ENCODE measurements around the gene WAS.

Gene WAS

GRCh38 chrX:48684134-48684533, 535 bp downstream of the WAS start:
- no peak for TF ChIP-seq GATA3 (IDR thresholded peaks at IDR 0.05; ENCODE audit: low read depth, low read length)
- TF ChIP-seq GATA2 (IDR thresholded peaks at IDR 0.05; ENCODE audit: low read depth, low read length), result no peak

GRCh38 chrX:48685416-48685815, 1.8 kb downstream of the WAS start:
- TF ChIP-seq GATA2 (IDR thresholded peaks at IDR 0.05; ENCODE audit: low read depth, low read length) (no peak), GATA3 (IDR thresholded peaks at IDR 0.05; ENCODE audit: low read depth, low read length) (no peak)

- TF ChIP-seq GATA2 (IDR thresholded peaks at IDR 0.05; ENCODE audit: low read depth, low read length) (no peak), GATA3 (IDR thresholded peaks at IDR 0.05; ENCODE audit: low read depth, low read length) (no peak)
Measured at GRCh38 chrX:48688531-48689150, 5.0 kb downstream of the WAS start.

GRCh38 chrX:48689208-48689920, 5.8 kb downstream of the WAS start:
- TF ChIP-seq GATA3 (IDR thresholded peaks at IDR 0.05; ENCODE audit: low read depth, low read length) (no peak), GATA2 (IDR thresholded peaks at IDR 0.05; ENCODE audit: low read depth, low read length) (no peak)

GRCh38 chrX:48694776-48695533, 11.4 kb downstream of the WAS start:
- TF ChIP-seq GATA3 (IDR thresholded peaks at IDR 0.05; ENCODE audit: low read depth, low read length) (no peak), GATA2 (IDR thresholded peaks at IDR 0.05; ENCODE audit: low read depth, low read length) (no peak)

- TF ChIP-seq GATA2 (IDR thresholded peaks at IDR 0.05; ENCODE audit: low read depth, low read length) (no peak), GATA3 (IDR thresholded peaks at IDR 0.05; ENCODE audit: low read depth, low read length) (no peak)
Measured at GRCh38 chrX:48695534-48695896, 11.9 kb downstream of the WAS start.

- TF ChIP-seq GATA3 (IDR thresholded peaks at IDR 0.05; ENCODE audit: low read depth, low read length) (no peak), GATA2 (IDR thresholded peaks at IDR 0.05; ENCODE audit: low read depth, low read length) (no peak)
Measured at GRCh38 chrX:48695925-48696300, 12.3 kb downstream of the WAS start.

- no peak for TF ChIP-seq GATA2 (IDR thresholded peaks at IDR 0.05; ENCODE audit: low read depth, low read length)
- no peak for TF ChIP-seq GATA3 (IDR thresholded peaks at IDR 0.05; ENCODE audit: low read depth, low read length)
Measured at GRCh38 chrX:48696301-48696908, 12.8 kb downstream of the WAS start, which contains the start of gene SUV39H1. Gene SUV39H1, plus strand, starts transcription at chrX:48696734. Its CDS starts 51 bp downstream, at chrX:48696785.

- TF ChIP-seq GATA3 (IDR thresholded peaks at IDR 0.05; ENCODE audit: low read depth, low read length) (no peak), GATA2 (IDR thresholded peaks at IDR 0.05; ENCODE audit: low read depth, low read length) (no peak)
Measured at GRCh38 chrX:48696909-48697727, 13.5 kb downstream of the WAS start.

- TF ChIP-seq GATA3 (IDR thresholded peaks at IDR 0.05; ENCODE audit: low read depth, low read length), result no peak
- TF ChIP-seq GATA2 (IDR thresholded peaks at IDR 0.05; ENCODE audit: low read depth, low read length), result no peak
Measured at GRCh38 chrX:48698306-48698705, 14.7 kb downstream of the WAS start.

- TF ChIP-seq GATA3 (IDR thresholded peaks at IDR 0.05; ENCODE audit: low read depth, low read length), result no peak
- no peak for TF ChIP-seq GATA2 (IDR thresholded peaks at IDR 0.05; ENCODE audit: low read depth, low read length)
Measured at GRCh38 chrX:48700246-48700645, 16.6 kb downstream of the WAS start.

GRCh38 chrX:48700951-48701653, 17.5 kb downstream of the WAS start:
- TF ChIP-seq GATA2 (IDR thresholded peaks at IDR 0.05; ENCODE audit: low read depth, low read length) (no peak), GATA3 (IDR thresholded peaks at IDR 0.05; ENCODE audit: low read depth, low read length) (no peak)

- no peak for TF ChIP-seq GATA2 (IDR thresholded peaks at IDR 0.05; ENCODE audit: low read depth, low read length)
- TF ChIP-seq GATA3 (IDR thresholded peaks at IDR 0.05; ENCODE audit: low read depth, low read length), result no peak
Measured at GRCh38 chrX:48702032-48702431, 18.4 kb downstream of the WAS start.

Data from SH-SY5Y (cell line).